Coronary artery (tissue), 2 donors: ENCODE measurements around the gene CCDC172.

ENCODE experiments used
- DNase-seq: peaks from one replicate; pipeline ENCODE4 v3.0.0-alpha.2; 2017; ENCODE audit warnings: low spot score
- H3K27ac ChIP-seq, 2 donors: fragments of 200-600 bp; sonication (generic); one replicate each; pipeline ENCODE4 v1.5.1; 2016 to 2019
- H3K4me3 ChIP-seq: fragments of 200-600 bp; sonication (generic); 2 replicates; pipeline ENCODE4 v1.5.1; 2016; ENCODE audit warnings: mild to moderate bottlenecking, moderate library complexity
- CTCF ChIP-seq: fragments of 200-600 bp; sonication (generic); IDR thresholded peaks from one replicate; pipeline ENCODE4 v1.5.1; 2019; ENCODE audit warnings: antibody characterized with exemption

Gene CCDC172

GRCh38 chr10:116427671-116428070 lies 103.4 kb downstream of the CCDC172 start, which contains the start of gene PNLIPRP3:
Gene PNLIPRP3 (plus strand): TSS chr10:116427847. CDS start chr10:116428013, 166 bp downstream.
- no peak within 1 kb of the TSS for H3K4me3 ChIP-seq
- DNase-seq = no peak
- H3K27ac ChIP-seq = no peak within 1 kb of the TSS
- no peak for TF ChIP-seq CTCF

- no peak for TF ChIP-seq CTCF
- no peak overlapping the region for H3K4me3 ChIP-seq
- no peak overlapping the region for H3K27ac ChIP-seq
- no peak for DNase-seq
Measured at GRCh38 chr10:116429288-116429977, 105.2 kb downstream of the CCDC172 start.
